SK-N-SH treated with all-trans-retinoic acid at 6 μM for 48 hours (cell line): ENCODE data around the gene GSG1.

ENCODE experiments used
- OSR1 ChIP-seq: fragments of 250-450 bp; sonication (Bioruptor Pico); IDR thresholded peaks from 2 replicates; pipeline ENCODE4 v1.8.0; 2022; ENCODE audit warnings: moderate library complexity, mild to moderate bottlenecking, inconsistent platforms
- POU6F1 ChIP-seq: fragments of 250-450 bp; sonication (Bioruptor Pico); IDR thresholded peaks from 2 replicates; pipeline ENCODE4 v1.8.0; 2021; ENCODE audit warnings: low read depth, mild to moderate bottlenecking, moderate library complexity, borderline replicate concordance
- RARB ChIP-seq: fragments of 250-450 bp; sonication (Bioruptor Pico); IDR thresholded peaks from 2 replicates; pipeline ENCODE4 v1.8.0; 2021; ENCODE audit warnings: mild to moderate bottlenecking, moderate library complexity
- TOX ChIP-seq: fragments of 250-450 bp; sonication (Bioruptor Pico); IDR thresholded peaks from 2 replicates; pipeline ENCODE4 v1.8.0; 2021; ENCODE audit warnings: mild to moderate bottlenecking, moderate library complexity, borderline replicate concordance
- ZNF70 ChIP-seq: fragments of 450-650 bp; formaldehyde crosslinking; IDR thresholded peaks from 2 replicates; pipeline ENCODE4 v1.5.0; 2020; ENCODE audit warnings: mild to moderate bottlenecking, moderate library complexity
- TF ChIP-seq, protein P1 (sequence below): fragments of 250-450 bp; sonication (Bioruptor Pico); IDR thresholded peaks from 2 replicates; pipeline ENCODE4 v1.8.0; 2020; ENCODE audit warnings: mild to moderate bottlenecking, moderate library complexity, borderline replicate concordance

- TF ChIP-seq ZNF70 (CRISPR knock-in tag): no peak
- no peak for TF ChIP-seq RARB
- no peak for TF ChIP-seq TOX (CRISPR knock-in tag)
- TF ChIP-seq OSR1 (CRISPR knock-in tag): no peak
- no peak for TF ChIP-seq POU6F1 (CRISPR knock-in tag)
- TF ChIP-seq, protein P1, sequence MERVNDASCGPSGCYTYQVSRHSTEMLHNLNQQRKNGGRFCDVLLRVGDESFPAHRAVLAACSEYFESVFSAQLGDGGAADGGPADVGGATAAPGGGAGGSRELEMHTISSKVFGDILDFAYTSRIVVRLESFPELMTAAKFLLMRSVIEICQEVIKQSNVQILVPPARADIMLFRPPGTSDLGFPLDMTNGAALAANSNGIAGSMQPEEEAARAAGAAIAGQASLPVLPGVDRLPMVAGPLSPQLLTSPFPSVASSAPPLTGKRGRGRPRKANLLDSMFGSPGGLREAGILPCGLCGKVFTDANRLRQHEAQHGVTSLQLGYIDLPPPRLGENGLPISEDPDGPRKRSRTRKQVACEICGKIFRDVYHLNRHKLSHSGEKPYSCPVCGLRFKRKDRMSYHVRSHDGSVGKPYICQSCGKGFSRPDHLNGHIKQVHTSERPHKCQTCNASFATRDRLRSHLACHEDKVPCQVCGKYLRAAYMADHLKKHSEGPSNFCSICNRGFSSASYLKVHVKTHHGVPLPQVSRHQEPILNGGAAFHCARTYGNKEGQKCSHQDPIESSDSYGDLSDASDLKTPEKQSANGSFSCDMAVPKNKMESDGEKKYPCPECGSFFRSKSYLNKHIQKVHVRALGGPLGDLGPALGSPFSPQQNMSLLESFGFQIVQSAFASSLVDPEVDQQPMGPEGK (CRISPR knock-in tag): no peak
Measured at GRCh38 chr12:13130981-13131380, 27.5 kb upstream of the GSG1 start.
